CD4-positive, alpha-beta T cell treated with Interleukin-10 for 1 hour (primary cell): Measurements from ENCODE around the gene NANOS1.

Experiments
- DNase-seq: peaks from one replicate; pipeline ENCODE4 v3.0.0-alpha.2; 2020

Gene NANOS1

GRCh38 chr10:119061926-119062325 lies 32.4 kb downstream of the NANOS1 start:
- DNase-seq = no peak

GRCh38 chr10:119070395-119071165 lies 41.1 kb downstream of the NANOS1 start:
- DNase-seq = no peak

- DNase-seq = no peak
Measured at GRCh38 chr10:119073584-119073983, 44.1 kb downstream of the NANOS1 start.

DNA sequence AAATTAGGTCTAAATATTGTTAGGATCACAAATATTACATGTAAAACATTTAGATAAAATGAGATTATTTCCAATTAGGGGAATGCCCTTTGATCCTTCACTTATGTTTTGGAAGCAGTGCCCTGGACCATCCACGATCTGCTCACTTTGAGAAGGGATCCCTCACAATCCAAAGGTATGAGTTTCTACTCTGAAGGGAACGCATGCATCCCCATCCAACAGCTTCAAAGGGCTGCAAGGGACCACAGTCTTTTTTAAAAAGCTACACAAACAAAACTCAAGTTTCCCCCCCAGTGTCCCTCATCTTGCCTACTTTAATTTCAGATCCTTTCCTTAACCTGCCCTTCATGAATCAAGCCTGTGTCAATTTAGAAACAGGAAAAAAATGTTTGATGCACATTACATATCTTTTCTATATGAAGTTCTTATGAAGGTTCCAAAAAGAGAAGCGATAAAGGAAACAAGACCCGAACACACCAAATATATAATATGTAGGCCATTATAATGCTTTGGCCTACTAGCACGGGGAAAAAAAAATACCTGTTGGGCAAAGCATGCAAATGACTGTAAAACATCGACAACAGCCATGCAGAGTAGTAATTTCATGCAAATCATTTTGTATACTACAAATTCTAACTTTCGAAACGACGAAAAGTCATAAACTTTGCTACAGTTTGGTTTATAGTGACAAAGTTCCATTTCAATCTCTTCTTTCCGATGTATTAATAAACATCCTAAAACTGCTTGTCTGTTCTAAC lies 49.1 kb downstream of the NANOS1 start:
- DNase-seq = no peak

DNA sequence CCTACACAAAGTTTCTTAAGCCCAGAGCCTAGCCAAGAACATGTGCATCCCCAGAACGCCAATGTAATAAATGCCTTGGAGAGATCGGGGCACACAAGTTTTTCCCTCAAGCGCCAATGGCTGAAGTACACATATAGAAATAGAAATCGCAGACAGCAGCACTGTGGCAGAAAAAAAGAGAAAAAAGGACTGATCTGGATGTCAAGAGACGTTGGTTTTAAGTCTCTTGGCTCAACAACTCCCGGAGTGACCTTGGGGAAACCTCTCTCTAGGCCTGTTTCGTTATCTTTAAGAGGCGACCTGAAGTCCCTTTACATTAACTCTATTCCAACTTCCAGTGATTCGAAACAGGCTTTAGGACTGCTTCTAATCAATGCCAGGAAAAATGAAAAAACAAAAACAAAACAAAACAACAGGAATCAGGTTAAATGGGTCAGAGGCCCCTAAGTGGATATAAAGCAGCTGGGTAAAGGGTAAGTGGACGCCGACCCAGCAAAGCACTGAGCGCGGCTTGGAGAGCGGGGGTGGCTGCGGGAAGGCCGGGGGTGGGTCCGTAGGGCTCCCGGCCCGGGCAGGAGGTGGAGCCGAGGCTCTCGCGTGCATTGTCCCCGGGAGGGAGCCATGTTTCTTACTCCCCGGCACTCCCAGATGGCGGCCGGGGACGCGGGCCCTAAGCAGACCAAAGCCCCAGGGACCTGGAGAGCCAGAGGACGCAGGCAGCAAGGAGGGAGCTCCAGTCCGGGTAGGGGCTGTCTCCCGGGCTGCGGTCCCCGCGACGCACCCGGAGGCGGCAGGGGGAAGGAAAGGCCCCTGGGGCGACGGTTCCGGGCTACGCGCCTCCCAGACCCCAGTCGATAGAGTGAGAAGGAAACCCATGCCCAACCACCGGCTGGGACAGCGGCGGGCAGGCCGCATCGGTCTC lies 50.3 kb downstream of the NANOS1 start:
- peak; percentile 65 for DNase-seq

DNA sequence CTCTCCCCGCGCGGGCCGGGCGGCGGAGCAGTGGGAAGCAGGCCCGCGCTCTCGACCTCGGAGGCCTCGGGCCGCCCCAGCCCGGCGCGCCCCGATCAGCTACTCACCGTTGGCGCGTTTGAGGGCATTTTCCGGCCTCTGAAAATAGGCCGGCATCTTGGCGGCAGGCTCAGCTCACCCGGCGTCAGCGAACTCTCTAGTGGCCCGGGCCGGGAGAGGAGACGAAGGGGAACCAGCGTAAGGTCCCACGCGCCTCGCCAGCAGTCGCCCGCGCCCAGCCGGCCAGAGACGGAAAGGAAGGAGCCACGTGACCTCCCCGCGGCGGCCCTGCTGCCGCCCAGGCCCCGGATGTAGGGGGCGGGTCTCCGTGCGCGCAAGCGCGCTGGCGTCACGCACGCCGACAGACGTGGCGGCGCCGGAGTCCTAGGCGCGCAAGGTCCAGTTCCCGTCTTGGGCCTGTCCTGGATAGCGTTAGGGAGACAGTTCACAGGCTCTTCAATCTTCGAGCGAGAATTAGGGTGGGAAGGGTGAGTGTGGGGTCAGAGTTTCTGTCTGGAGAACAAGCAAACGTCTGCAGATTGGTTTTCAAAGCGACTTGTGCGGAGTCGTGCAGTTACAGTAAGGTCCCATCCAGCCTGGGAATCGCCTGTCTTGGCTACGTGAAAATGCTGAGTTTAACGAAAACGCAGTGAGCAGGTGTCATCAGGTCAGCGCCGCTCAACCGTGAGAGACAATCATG lies 51.2 kb downstream of the NANOS1 start, which contains the start of gene EIF3A:
EIF3A (minus strand) TSS at position 297 of the 739 bp plus-strand sequence; CDS start at position 156, 141 bp downstream.
- DNase-seq = peak; percentile 92
